Erythroblast (primary cell): ENCODE results near the gene SKIC8.

Experiments used
- DNase-seq, 2 experiments: peaks; one replicate each; lab custom pipeline; 2025; lab: John Stamatoyannopoulos, UW
- GATA1 ChIP-seq: IDR thresholded peaks from 2 replicates; pipeline ENCODE4 v1.6.1; 2011; ENCODE audit warnings: low read depth, mild to moderate bottlenecking, control low read depth, low read length, moderate library complexity
- POLR2A ChIP-seq: IDR thresholded peaks from 2 replicates; pipeline ENCODE4 v1.6.1; 2011; ENCODE audit warnings: mild to moderate bottlenecking, low read length

Gene SKIC8

DNA sequence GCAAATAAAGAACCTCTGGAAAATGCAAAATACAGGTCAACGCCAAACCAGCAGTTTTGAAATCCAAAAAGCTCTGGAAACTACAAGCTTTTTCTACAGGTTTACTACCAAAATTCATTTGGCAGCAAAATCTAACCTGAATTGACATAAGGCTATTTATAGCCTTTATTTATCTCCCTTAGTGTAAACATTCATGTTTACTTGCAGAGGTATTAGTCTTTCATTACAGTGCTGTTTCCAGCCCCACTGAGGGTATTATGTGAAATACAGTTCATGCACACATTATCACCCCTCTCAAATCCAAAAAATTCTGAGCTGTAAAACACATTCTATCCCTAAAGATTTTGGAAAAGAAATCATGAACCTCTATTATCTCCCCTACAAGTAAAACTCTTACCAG is 7.2 kb downstream of the SKIC8 start:
- no peak for TF ChIP-seq GATA1
- TF ChIP-seq POLR2A: no peak
- no peak for DNase-seq

DNA sequence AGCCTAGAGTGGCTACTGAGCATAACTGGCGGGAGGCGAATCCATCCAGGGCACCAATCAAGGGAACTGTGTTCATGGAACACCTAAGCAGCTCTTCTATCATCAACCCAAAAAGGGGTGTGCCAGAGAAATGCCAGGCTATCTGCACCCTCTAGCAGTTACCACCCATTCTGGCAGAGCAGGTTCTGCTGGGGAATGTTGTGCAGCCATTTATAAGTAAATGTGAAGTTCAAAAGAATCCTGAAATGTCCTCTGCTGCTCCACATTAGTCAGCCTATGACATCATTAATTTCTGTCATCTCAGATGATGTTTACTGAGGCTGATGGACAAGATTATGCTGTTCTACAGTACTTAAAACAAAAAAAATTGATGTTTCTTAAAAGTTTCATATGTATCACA is 7.7 kb downstream of the SKIC8 start:
- TF ChIP-seq GATA1: no peak
- TF ChIP-seq POLR2A: no peak

DNA sequence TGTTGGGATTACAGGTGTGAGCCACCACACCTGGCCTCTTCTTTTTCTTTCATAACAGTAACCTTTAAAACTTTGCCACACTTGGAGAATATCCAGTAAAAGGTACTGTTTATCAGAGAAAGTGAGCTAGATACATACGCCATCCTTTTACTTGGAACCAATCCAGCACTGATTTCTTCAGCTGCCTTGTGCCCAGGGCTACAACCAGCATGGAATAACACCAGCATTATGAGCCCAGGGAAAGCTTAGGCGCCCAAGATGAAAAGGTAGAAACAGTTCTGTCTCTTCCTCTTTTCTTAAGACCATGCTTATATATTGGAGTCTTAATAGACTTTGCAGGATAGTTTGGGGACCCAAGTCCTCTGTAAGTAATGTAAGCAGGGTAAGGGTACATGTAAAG is 8.4 kb downstream of the SKIC8 start:
- TF ChIP-seq GATA1 (no peak), POLR2A (no peak)
- no peak for DNase-seq

More for the DNA sequence above, 7.7 kb downstream of the SKIC8 start:
- DNase-seq: peak in 1 of 2 experiments; percentile 31

DNA sequence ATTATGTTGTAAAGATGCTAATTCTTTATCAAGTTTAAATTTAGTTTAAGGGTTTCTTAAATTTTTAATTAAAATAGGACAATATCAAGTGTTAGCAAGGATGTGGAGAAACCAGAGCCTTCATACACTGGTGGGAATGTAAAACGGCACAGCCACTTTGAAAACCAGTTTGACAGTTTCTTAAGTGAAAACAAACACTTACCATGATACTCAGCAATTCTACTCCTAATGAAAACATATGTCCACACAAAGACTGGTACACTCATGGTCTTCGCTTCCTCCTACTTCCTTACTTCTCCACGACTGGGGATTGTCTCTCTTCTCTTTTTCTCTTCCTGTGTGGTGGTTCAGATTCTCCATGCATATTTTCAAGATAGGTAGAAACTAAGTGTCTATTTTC is 9.2 kb downstream of the SKIC8 start:
- no peak for DNase-seq
- TF ChIP-seq GATA1: no peak
- no peak for TF ChIP-seq POLR2A

DNA sequence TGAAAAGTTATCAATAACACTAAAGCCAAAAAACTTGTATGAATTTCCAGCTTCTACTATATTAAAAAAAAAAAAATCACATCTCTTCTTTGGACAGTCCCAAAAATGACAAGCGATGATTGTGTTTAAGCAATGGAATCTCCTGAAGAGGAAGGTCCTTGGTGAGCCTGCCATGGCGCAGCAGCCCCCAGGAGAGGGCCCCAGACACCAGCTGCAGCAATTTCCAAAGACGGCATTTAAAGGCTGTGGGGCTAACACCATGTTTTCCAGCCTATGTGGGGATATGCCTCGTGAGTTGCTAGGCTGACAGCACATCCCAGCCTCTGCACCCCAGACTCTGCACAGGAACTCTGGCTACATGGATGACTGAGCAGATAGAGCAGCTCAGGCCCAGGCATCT is 14.7 kb downstream of the SKIC8 start:
- TF ChIP-seq POLR2A (no peak), GATA1 (no peak)
- peak; percentile 9 to 11 for DNase-seq

DNA sequence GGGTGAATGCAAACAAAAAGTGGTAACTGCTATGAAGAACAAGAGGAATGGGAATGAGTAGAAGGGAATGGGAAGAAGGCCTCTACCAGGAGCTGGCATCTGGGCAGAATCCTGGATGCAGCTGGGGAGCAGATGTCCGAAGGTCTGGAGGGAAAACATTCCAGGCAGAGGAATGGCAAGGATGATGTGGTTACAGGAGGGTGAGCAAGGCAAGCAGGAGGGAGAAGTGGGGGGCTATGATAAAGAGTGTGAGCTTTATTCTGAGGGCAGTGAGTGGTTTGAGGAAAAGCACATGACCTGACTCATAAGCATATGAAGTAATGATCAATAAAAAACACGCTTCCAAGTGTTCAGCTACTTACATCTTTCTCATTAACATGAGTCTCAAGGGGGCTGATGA is 17.1 kb downstream of the SKIC8 start:
- TF ChIP-seq POLR2A: no peak
- TF ChIP-seq GATA1: no peak
- no peak for DNase-seq

DNA sequence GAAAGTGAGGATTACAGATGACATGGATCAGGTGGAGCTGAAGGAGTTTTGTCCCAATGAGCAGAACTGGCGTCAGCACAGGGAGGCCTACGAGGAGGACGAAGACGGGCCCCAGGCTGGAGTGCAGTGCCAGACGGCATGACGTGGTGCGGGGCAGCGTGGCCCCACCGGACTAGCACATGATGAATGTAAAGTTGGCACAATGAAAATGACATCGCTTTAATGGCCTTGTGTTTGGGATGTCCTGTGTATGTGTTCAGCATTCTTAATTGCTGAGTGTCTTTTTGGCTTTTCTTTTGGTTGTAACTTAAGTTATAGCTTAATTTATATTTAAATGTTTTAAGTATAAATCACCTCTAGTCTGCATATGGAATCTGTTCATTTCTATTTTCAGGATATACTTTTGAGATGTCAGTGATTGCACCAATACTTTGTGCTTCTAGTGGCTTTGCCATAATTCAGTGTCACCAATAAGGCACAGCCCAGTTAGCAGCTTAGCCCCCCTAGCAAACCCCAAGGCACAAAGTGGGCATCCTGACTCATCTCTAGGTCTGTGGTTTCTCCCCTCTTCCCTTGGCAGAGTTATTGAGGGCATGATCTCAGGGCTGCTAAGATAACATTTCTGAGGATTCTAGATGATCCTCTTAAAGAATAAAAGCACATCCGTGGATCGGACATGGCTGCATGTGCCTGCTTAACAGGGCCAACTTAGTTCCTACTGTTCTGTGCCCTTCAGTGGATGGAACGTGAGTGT is 18.9 kb downstream of the SKIC8 start:
- no peak for DNase-seq
- TF ChIP-seq GATA1: no peak
- TF ChIP-seq POLR2A: no peak

DNA sequence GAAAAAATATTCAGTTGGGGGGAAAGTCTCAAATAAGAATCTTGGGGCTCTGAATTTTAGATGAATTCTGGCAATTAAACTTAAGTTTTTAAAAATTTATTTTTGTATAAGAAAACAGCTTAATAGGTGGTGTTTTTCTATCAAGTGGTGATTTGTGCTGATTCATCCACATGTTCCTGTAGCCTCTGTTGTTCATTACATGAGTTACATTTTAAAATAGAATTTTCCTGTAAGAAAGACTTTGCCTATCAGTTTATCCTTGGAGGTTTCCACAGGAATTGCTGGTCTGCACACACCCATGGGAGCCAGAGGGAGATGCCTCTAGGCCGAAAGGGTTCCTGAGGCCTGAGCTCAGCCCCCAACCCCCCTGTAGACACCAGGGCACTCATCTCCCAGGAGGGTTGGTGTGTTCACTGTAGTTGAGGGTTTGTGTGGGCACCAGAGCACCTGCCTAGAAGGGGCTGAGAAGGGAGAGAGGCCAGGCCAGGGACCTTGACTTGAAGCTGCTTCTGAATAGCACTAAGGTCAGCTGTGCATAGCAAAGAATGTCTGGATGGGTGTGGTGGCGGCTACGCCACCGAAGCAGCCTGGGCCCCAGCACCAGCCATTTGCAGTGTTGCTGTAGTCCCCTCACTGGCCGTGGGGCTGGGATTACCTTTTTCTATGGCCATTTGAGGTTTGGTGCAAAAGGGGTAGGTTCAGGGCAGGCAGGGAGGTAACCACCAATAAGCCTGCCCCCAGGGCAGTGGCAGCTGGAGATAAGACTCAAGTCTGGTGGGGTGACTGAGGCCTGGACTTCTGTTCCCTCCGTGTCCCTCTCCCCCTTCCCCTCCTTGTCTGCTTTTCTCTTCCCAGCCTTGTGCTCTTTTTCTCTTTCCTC is 23.1 kb downstream of the SKIC8 start:
- DNase-seq: peak; percentile 85 to 92
- TF ChIP-seq GATA1: peak; percentile 22
- peak; percentile 63 for TF ChIP-seq POLR2A

DNA sequence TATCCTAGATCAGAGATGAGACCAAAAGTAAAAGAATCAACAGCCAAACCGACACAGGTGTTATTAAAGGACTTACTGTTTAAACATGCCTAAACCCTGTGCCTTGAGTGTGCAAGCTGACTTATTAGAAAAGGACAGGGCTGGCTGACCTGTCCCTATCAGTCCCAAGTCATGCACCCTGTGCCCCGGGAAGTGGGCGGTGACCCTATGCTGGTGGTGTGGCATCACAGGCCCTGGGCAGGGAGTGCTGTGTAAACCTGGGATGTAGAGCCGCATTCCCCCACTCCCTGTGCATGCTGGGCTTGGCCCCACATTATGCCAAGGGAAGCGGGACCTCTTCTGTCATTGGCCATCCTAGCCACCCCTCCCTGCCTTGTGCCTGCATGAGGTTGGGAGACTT is 24.4 kb downstream of the SKIC8 start:
- TF ChIP-seq GATA1 (no peak), POLR2A (no peak)

DNA sequence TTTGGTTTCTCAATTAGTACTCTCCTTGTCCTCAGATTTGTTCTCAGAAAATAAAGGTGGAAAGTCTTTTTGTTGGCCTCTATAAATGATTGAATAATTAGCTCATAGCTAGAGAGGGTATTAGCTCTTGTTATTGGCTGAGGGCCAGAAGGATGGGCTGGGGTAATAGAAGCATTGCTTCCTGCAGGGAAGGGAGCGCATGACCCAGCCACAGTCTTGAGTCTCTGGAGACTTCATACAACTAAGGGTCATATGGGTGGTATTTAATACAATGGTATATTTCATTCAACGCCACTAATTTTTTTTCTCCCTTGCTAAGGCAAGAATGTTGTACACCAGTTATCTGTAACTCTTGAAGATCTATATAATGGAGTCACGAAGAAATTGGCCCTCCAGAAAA is 26.6 kb downstream of the SKIC8 start:
- no peak for TF ChIP-seq GATA1
- no peak for TF ChIP-seq POLR2A
- peak in 1 of 2 experiments; percentile 16 for DNase-seq

More for the DNA sequence above, 24.4 kb downstream of the SKIC8 start:
- peak; percentile 20 to 23 for DNase-seq

DNA sequence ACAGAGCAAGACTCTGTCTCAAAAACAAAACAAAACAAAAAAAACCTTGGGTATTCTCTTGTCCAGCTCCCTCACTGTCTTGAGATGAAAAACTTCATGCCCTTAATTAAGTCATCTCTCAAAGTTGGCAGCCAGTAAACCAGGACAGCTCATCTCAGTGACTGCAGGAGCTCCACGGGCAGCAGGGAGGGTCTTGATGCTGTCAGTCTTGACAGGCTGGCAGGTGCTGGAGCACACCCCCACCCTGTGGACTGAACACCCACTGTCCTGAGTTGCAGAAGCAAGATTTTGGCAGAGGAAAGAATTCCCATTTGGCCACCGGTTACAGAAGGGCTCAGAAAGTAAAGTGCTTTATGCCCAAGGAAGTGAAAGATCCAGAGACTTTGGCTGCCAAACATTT is 27.1 kb downstream of the SKIC8 start:
- no peak for DNase-seq
- no peak for TF ChIP-seq POLR2A
- TF ChIP-seq GATA1: no peak

DNA sequence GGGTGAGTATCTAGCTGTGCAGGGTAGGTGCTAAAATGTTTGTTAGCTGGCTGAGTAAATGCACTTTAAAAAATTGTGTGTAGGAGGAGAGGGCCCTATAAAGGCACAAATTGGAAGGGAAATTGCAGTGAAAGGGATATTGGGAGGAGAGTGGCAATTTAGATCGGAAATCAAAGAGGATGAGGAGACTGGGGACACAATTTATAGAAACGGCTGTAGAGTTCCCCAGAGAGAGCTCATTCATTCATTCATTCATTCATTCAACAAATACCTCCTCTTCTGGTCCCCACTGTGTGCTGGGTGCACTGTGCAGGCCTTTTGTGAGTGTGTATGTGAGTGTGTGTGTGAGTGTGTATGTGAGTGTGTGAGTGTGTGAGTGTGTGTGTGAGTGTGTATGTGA is 32.6 kb downstream of the SKIC8 start:
- no peak for DNase-seq

DNA sequence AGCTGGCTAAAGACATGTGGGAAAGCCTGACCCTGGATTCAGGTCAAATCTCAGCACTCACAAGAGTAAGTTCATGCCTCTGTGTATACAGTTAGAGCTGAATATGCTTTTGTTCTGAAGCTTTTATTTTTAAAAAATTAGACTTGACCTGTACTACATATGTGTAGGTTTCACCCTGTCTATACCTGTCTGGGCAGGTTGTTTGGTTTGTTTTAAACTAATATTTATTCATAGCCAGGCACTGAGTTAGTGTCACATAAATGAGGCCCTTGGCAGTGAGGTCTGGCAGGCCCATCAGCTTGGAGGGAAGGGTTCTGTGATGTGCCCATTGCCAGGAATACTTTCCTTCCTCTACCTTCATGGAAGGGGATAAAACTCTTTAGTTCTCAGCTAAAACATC is 33.2 kb downstream of the SKIC8 start:
- TF ChIP-seq POLR2A (no peak), GATA1 (no peak)
- no peak for DNase-seq

More for the DNA sequence above, 32.6 kb downstream of the SKIC8 start:
- TF ChIP-seq POLR2A (no peak), GATA1 (no peak)

DNA sequence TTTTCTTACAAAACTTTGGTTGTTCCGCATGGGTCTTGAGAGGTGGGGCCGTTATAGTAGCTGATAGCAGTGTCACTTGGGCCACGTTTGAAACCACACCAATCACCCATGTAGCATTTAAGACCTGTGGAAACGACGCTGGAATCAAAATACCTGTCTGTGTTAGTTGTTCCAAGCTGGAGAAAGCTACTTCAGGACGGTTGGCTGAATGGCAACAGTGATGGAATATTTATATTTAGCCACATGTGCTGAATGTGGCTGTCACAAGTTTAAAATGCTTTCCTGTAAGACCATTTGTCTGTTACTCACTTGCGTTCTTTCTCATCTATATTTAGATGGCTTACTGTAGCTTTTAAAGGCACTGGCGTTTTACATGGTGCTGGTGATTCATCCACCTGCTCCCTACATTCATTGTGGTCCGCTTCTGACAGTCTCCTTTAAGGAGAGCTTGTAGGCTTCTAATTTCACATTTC is 33.6 kb downstream of the SKIC8 start:
- TF ChIP-seq GATA1 (no peak), POLR2A (no peak)
- DNase-seq: peak; percentile 31 to 50
